Psoas muscle (tissue), 8 donors: ENCODE results near the gene EVI5. TPM values are rescaled to one million over a fixed set of nuclear protein-coding genes. Genes with fewer than 3 reads are reported as not detected.
"Not testable (repeated sequence)": the region's sequence is repeated elsewhere in the genome, so short reads cannot be mapped to it uniquely, and the experiment has no call there.

Experiments used
- ATAC-seq, 4 donors: fragments of 200-7000 bp; cut with Tn5 transposase; one replicate each; pipeline ENCODE4 v1.9.1; 2020; ENCODE audit warnings: moderate library complexity in 3 of 4, mild to moderate bottlenecking in 2 of 4
- DNase-seq, 2 donors: peaks; one replicate each; pipeline ENCODE4 v3.0.0-alpha.2; 2020
- H3K27ac ChIP-seq: fragments of 200-600 bp; one replicate; pipeline ENCODE4 v1.8.0; 2022
- H3K27me3 ChIP-seq, 3 donors: fragments of 200-600 bp in 1 of 3; one replicate each; pipeline versions ENCODE4 v1.6.1 to v1.8.0; 2013 to 2022; ENCODE audit warnings: low read length in 2 of 3, mild to moderate bottlenecking in 2 of 3, moderate library complexity in 1 of 3; ENCODE audit not compliant: insufficient read depth in 3 of 3
- H3K36me3 ChIP-seq, 2 donors: fragments of 200-600 bp in 1 of 2; one replicate each; pipeline versions ENCODE4 v1.6.1 to v1.8.0; 2013 to 2022; ENCODE audit warnings: low read depth in 1 of 2, mild to moderate bottlenecking in 1 of 2, moderate library complexity in 1 of 2; ENCODE audit not compliant: insufficient read depth in 1 of 2
- H3K4me1 ChIP-seq: fragments of 200-600 bp; one replicate; pipeline ENCODE4 v1.8.0; 2022
- H3K4me3 ChIP-seq: fragments of 200-600 bp; one replicate; pipeline ENCODE4 v1.8.0; 2022; ENCODE audit warnings: mild to moderate bottlenecking
- H3K9me3 ChIP-seq: fragments of 200-600 bp; one replicate; pipeline ENCODE4 v1.8.0; 2022
- CTCF ChIP-seq: fragments of 200-600 bp; IDR thresholded peaks from one replicate; pipeline ENCODE4 v1.8.0; 2022; ENCODE audit warnings: antibody characterized with exemption
- WGBS, 3 donors: extraction: QIAGEN DNeasy Blood & Tissue Kit; methylation state at CpG; one replicate each; pipeline versions ENCODE4 v1.1.6 to v1.1.7; 2013; 5-methylcytosine and 5-hydroxymethylcytosine counted together
- intact Hi-C, 2 donors: fragments of 100-400 bp; cut with DNase I; formaldehyde crosslinking; loops; one replicate each; pipeline versions ENCODE4 v1.11.0 to v1.14.2; 2022
- polyA plus RNA-seq, 3 donors: library from polyadenylated mRNA; stranded (reverse); fragments of 200-250 nt; gene quantifications; one replicate each; pipeline ENCODE4 v1.2.3, GENCODE V29; 2013
- total RNA-seq, 4 donors: library from RNA; stranded (reverse); fragmentation: NEBNext Ultra II Directional in 2 of 4; extraction: Animal tissue kit (Norgen Biotek cat#: 25700) in 2 of 4; gene quantifications; one replicate each; pipeline versions ENCODE4 v1.2.1 to v1.2.4, GENCODE V29; 2021 to 2023
- donor health status: healthy with polysubstance abuse.
- donor health status: DM: no; HTN: no; CAD: no; lungs with moderate emphysema.
- donor health status: Bipolar disorder and iron deficiency.
- donor health status: healthy.
- donor health status: DM: yes; HTN: yes; CAD: no.
- donor health status: DM: no; HTN: no; CAD: no.
- donor health status: DM: no; HTN: no; CAD: no.
- donor health status: DM: yes; HTN: yes; CAD: no.

Gene EVI5
- total and polyA plus RNA-seq, 7 donors: 2.3 to 15.9 (median 6.3) TPM

- TF ChIP-seq CTCF: no peak
- intact Hi-C loops: no loop called here
- no peaks in the 10 kb centered on the region for H3K36me3 ChIP-seq
- no peaks in the 10 kb centered on the region for H3K9me3 ChIP-seq
- H3K4me1 ChIP-seq: peaks cover 9% of the 10 kb centered on the region
- no peak for DNase-seq
- ATAC-seq: no peak
- no peak overlapping the region for H3K27ac ChIP-seq
- WGBS, 3 donors: 94% methylated on average over 8 of the region's 8 CpGs
- no peak overlapping the region for H3K4me3 ChIP-seq
- H3K27me3 ChIP-seq: no peaks in the 10 kb centered on the region
Measured at GRCh38 chr1:92743221-92743620, 41.7 kb downstream of the EVI5 start.

- H3K27me3 ChIP-seq: no peaks in the 10 kb centered on the region
- H3K27ac ChIP-seq: no peak overlapping the region
- no peak overlapping the region for H3K4me3 ChIP-seq
- no peaks in the 10 kb centered on the region for H3K4me1 ChIP-seq
- no peak for TF ChIP-seq CTCF
- intact Hi-C loops: no loop called here
- WGBS, 3 donors: 87 to 96% (median 94%) methylated on average over 4 of the region's 4 CpGs
- no peak for DNase-seq
- peaks cover 0 to 12% of the 10 kb centered on the region in 2 donors for H3K36me3 ChIP-seq
- ATAC-seq: no peak
- no peaks in the 10 kb centered on the region for H3K9me3 ChIP-seq
Measured at GRCh38 chr1:92739669-92740524, 45.0 kb downstream of the EVI5 start.

DNA sequence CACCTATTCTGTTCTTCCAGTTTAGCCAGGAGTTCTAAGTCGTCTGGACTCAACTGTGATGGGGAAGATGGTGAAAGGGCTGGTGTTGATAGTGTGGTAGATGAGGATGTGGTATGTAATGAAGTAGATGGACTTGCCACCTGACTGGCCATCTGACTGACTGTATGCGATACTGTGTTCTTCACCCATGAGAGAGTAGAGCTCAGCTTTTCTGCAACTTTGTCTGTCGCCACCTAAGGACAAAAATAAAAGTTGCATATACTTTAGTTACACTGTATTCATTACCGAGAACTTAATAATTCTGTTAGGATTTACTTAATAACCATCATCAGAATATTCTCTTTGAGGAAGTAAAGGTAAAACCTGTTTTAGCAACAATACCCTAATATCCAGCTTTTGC is 48.5 kb downstream of the EVI5 start:
- Histone ChIP-seq H3K36me3 (peaks cover 3 to 23% of the 10 kb centered on the region in 2 donors), H3K4me3 (no peak overlapping the region), H3K4me1 (no peaks in the 10 kb centered on the region), H3K27me3 (no peaks in the 10 kb centered on the region), H3K9me3 (no peaks in the 10 kb centered on the region), H3K27ac (no peak overlapping the region)
- no peak for TF ChIP-seq CTCF
- DNase-seq: no peak
- no peak for ATAC-seq
- intact Hi-C loops: no loop called here
- WGBS, 3 donors: 83 to 90% (median 87%) methylated on average over 4 of the region's 4 CpGs

DNA sequence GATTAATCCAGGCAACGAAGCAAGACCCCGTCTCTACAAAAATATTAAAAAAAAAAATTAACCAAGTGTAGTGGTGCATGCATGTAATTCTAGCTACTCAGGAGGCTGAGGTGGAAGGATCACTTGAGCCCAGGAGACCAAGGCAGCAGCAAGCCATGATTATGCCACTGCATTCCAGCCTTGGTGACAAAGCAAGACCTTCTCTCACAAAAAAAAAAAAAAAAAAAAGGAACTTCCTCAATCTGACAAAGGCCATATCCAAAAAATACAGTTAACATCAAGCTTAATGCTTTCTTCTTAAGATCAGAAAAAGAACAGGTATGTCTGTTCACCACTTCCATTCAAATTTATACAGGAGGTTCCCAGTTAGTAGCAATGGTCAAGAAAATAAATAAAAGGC is 54.4 kb downstream of the EVI5 start:
- H3K36me3 ChIP-seq: peaks cover 3 to 17% of the 10 kb centered on the region in 2 donors
- intact Hi-C loops: no loop called here
- no peak for ATAC-seq
- no peaks in the 10 kb centered on the region for H3K4me1 ChIP-seq
- no peak overlapping the region for H3K4me3 ChIP-seq
- H3K27ac ChIP-seq: no peak overlapping the region
- 94 to 100% (median 98%) methylated on average over 2 of the region's 2 CpGs for WGBS, 3 donors
- H3K9me3 ChIP-seq: no peaks in the 10 kb centered on the region
- H3K27me3 ChIP-seq: no peaks in the 10 kb centered on the region
- DNase-seq: no peak
- no peak for TF ChIP-seq CTCF

- no peaks in the 10 kb centered on the region for H3K9me3 ChIP-seq
- intact Hi-C loops: no loop called here
- no peak for DNase-seq
Measured at GRCh38 chr1:92728697-92729096, 56.2 kb downstream of the EVI5 start.

GRCh38 chr1:92723713-92724112 is 61.2 kb downstream of the EVI5 start:
- H3K36me3 ChIP-seq, intact Hi-C loops: not testable (repeated sequence)

More at GRCh38 chr1:92728697-92729096, 56.2 kb downstream of the EVI5 start:
- Histone ChIP-seq H3K4me3 (no peak overlapping the region), H3K4me1 (no peaks in the 10 kb centered on the region), H3K27me3 (no peaks in the 10 kb centered on the region), H3K36me3 (peaks cover under 1 to 3% of the 10 kb centered on the region in 2 donors), H3K27ac (no peak overlapping the region)
- WGBS, 3 donors: 84 to 96% (median 93%) methylated on average over 4 of the region's 4 CpGs
- peak in 3 of 4 donors; percentile 75 to 78 (median 76) for ATAC-seq
- TF ChIP-seq CTCF: no peak

More at GRCh38 chr1:92723713-92724112, 61.2 kb downstream of the EVI5 start:
- H3K4me3 ChIP-seq, H3K4me1 ChIP-seq, H3K9me3 ChIP-seq, ATAC-seq, H3K27me3 ChIP-seq, DNase-seq, H3K27ac ChIP-seq: not testable (repeated sequence)
- 90 to 96% (median 95%) methylated on average over 9 of the region's 9 CpGs for WGBS, 3 donors
